WTC11 (cell line): ENCODE data around the gene B9D2. TPM values are rescaled to one million over a fixed set of nuclear protein-coding genes. Genes with fewer than 3 reads are reported as not detected.
A peak's percentile ranks its signal among the peaks of the same experiment; 100 is the strongest.

Experiments used
- ATAC-seq: fragments of 200-7000 bp; cut with Tn5 transposase; 2 replicates; pipeline ENCODE4 v1.10.0; 2021; ENCODE audit warnings: mild to moderate bottlenecking, moderate library complexity
- CTCF ChIA-PET: fragments of 300-600 bp; sonication (Branson Sonifier 250); formaldehyde crosslinking; loops from one replicate; lab custom pipeline; 2021; ENCODE audit warnings: antibody characterized with exemption; lab: Charles Lee
- POLR2A ChIA-PET: fragments of 350-600 bp; sonication (Branson Sonifier 250); formaldehyde crosslinking; loops from one replicate; lab custom pipeline; 2021; ENCODE audit warnings: antibody characterized with exemption; lab: Charles Lee
- DNase-seq: peaks from one replicate; pipeline ENCODE4 v3.0.0; 2021; ENCODE audit warnings: low spot score
- H3K27ac Mint-ChIP-seq: 2 replicates; pipeline ENCODE4 v1.8.0; 2021; ENCODE audit warnings: mixed read lengths
- H3K27me3 Mint-ChIP-seq: 2 replicates; pipeline ENCODE4 v1.8.0; 2021; ENCODE audit warnings: low read depth, mild to moderate bottlenecking, moderate library complexity, mixed read lengths
- H3K36me3 Mint-ChIP-seq: 2 replicates; pipeline ENCODE4 v1.8.0; 2021; ENCODE audit warnings: mixed read lengths
- H3K4me1 Mint-ChIP-seq: 2 replicates; pipeline ENCODE4 v1.8.0; 2022; ENCODE audit warnings: mixed read lengths
- H3K4me3 Mint-ChIP-seq: 2 replicates; pipeline ENCODE4 v1.8.0; 2021; ENCODE audit warnings: mild to moderate bottlenecking, moderate library complexity, mixed read lengths
- H3K9me3 Mint-ChIP-seq: 2 replicates; pipeline ENCODE4 v1.8.0; 2021; ENCODE audit warnings: mixed read lengths
- CREM ChIP-seq: sonication (generic); formaldehyde crosslinking; IDR thresholded peaks from 2 replicates; pipeline ENCODE4 v1.8.1; 2022; ENCODE audit warnings: mild to moderate bottlenecking, missing genetic modification reagents, moderate library complexity
- ETV6 ChIP-seq: sonication (generic); formaldehyde crosslinking; IDR thresholded peaks from 2 replicates; pipeline ENCODE4 v1.8.1; 2022; ENCODE audit warnings: mild to moderate bottlenecking, missing genetic modification reagents
- FOXK1 ChIP-seq: sonication (generic); formaldehyde crosslinking; IDR thresholded peaks from 2 replicates; pipeline ENCODE4 v1.8.0; 2022; ENCODE audit warnings: mild to moderate bottlenecking, moderate library complexity, missing genetic modification reagents
- IRF2 ChIP-seq: sonication (generic); formaldehyde crosslinking; IDR thresholded peaks from 2 replicates; pipeline ENCODE4 v1.8.0; 2022; ENCODE audit warnings: low read depth, missing genetic modification reagents, borderline replicate concordance
- MYBL2 ChIP-seq: sonication (generic); formaldehyde crosslinking; IDR thresholded peaks from 2 replicates; pipeline ENCODE4 v1.8.1; 2023; ENCODE audit warnings: mild to moderate bottlenecking, moderate library complexity, missing genetic modification reagents
- NR3C1 ChIP-seq: sonication (generic); formaldehyde crosslinking; conservative IDR thresholded peaks from 2 replicates; pipeline ENCODE4 v1.8.1; 2023; ENCODE audit warnings: low read depth, mild to moderate bottlenecking, missing genetic modification reagents
- total RNA-seq: library from RNA; stranded (reverse); gene quantifications from 3 replicates; pipeline ENCODE4 v1.2.3, GENCODE V29; 2021
- TF ChIP-seq, protein P1 (sequence below): sonication (generic); formaldehyde crosslinking; IDR thresholded peaks from 2 replicates; pipeline ENCODE4 v1.8.0; 2022; ENCODE audit warnings: mild to moderate bottlenecking, missing genetic modification reagents
- TF ChIP-seq, protein P2 (sequence below): fragments of 250-450 bp; sonication (Bioruptor Pico); IDR thresholded peaks from 2 replicates; pipeline ENCODE4 v1.8.0; 2021; ENCODE audit warnings: mild to moderate bottlenecking
- TF ChIP-seq, protein P3 (sequence below): sonication (generic); formaldehyde crosslinking; IDR thresholded peaks from 2 replicates; pipeline ENCODE4 v1.8.1; 2023; ENCODE audit warnings: mild to moderate bottlenecking, missing genetic modification reagents, borderline replicate concordance
- TF ChIP-seq, protein P4 (sequence below): sonication (generic); formaldehyde crosslinking; IDR thresholded peaks from 2 replicates; pipeline ENCODE4 v1.8.0; 2023; ENCODE audit warnings: missing genetic modification reagents
- TF ChIP-seq, protein P5 (sequence below): sonication (generic); formaldehyde crosslinking; IDR thresholded peaks from 2 replicates; pipeline ENCODE4 v1.8.0; 2022; ENCODE audit warnings: mild to moderate bottlenecking, missing genetic modification reagents

Gene B9D2
- total RNA-seq, 1 experiment from 2014 or later: 4.7 TPM

DNA sequence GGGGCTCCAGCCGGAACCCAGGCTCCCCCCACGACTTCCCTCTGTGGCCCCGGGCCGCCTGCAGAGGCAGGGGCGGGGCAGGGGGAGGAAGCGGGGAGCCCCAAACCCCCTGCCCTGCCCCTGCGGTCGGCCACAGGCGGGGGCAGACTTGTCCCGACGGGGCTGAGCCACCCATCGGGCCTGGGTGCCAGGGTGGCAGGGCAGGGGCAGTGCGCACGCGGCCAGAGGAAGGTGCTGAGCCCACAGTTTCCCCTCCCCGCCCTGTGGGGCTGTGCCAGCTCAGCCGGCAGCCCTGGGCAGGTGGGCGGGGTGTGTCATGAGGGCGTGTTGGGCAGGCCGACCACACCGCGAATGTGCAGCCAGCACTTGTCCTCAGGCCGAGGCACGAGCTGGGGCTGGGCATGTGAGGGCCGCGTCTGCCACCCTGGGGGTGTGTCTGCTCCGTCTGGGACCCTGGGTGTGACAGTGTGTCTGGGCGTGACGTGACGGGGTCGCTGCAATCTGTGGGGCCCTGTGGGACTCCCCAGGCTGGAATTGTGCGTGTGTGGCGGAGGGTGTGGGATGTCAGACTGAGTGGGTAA, 36.3 kb downstream of the B9D2 start:
- CTCF ChIA-PET: interaction anchor here (1.4 to 4.8 kb wide), 6 partner anchors 19 to 426 kb away, joined by 3 to 44 read pairs (median 5); partner anchors contain the start of genes DMAC2 and TGFB1
- ATAC-seq (peak; percentile 9), DNase-seq (peak; percentile 40)
- Mint-ChIP-seq H3K36me3 (no peaks in the 10 kb centered on the region; the same call in 1 of the 2 replicates), H3K4me1 (peaks cover 62% of the 10 kb centered on the region), H3K27me3 (peaks cover 16% of the 10 kb centered on the region), H3K9me3 (no peaks in the 10 kb centered on the region), H3K4me3 (peak overlapping the region; percentile 43), H3K27ac (peak overlapping the region; percentile 46; the same call in 1 of the 2 replicates)
- POLR2A ChIA-PET: interaction anchor here (0.9 kb wide), 1 partner anchor 25 kb away, joined by 4 read pairs; no protein-coding TSS in a partner anchor
- TF ChIP-seq, protein P1, sequence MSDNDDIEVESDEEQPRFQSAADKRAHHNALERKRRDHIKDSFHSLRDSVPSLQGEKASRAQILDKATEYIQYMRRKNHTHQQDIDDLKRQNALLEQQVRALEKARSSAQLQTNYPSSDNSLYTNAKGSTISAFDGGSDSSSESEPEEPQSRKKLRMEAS (CRISPR knock-in tag): peak; percentile 52; the same call in 1 of the 2 replicates
- TF ChIP-seq NR3C1: no peak

DNA sequence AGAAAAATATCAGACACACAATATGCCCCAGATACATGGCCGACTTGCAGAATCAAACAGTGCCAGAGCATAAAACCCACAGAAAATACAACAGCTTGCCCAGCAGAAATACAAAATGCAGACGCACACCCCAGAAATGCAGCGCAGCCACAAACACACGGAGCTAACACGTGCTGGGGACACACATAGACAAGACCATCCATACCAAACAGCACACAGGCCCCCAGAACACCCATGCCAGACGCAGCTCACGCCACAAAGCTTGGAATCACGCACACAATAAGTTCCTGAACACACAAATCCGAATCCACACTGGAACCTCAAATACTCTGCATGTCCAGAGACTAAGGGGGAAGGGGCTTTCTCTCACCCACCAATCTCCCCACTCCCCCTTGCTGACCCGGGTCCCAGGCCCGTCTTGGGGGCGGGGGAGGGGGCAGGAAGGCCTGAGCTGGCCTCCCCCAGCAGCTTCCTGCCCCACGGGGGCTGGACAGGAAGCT, 36.8 kb downstream of the B9D2 start:
- H3K36me3 Mint-ChIP-seq: no peaks in the 10 kb centered on the region; the same call in 1 of the 2 replicates
- H3K4me1 Mint-ChIP-seq: peaks cover 59% of the 10 kb centered on the region
- H3K4me3 Mint-ChIP-seq: peak overlapping the region; percentile 57
- H3K9me3 Mint-ChIP-seq: no peaks in the 10 kb centered on the region
- ChIA-PET POLR2A (interaction anchor here (0.8 to 0.9 kb wide), 2 partner anchors 25 to 45 kb away, joined by 3 to 4 read pairs; no protein-coding TSS in a partner anchor), CTCF (interaction anchor here (1.4 to 4.8 kb wide), 5 partner anchors 18 to 237 kb away, joined by 3 to 44 read pairs (median 5); partner anchors contain the start of genes DMAC2 and TGFB1)
- peaks cover 10% of the 10 kb centered on the region for H3K27me3 Mint-ChIP-seq
- DNase-seq (no peak), ATAC-seq (no peak)
- peak overlapping the region; percentile 11; the same call in 1 of the 2 replicates for H3K27ac Mint-ChIP-seq
- TF ChIP-seq, protein P2, sequence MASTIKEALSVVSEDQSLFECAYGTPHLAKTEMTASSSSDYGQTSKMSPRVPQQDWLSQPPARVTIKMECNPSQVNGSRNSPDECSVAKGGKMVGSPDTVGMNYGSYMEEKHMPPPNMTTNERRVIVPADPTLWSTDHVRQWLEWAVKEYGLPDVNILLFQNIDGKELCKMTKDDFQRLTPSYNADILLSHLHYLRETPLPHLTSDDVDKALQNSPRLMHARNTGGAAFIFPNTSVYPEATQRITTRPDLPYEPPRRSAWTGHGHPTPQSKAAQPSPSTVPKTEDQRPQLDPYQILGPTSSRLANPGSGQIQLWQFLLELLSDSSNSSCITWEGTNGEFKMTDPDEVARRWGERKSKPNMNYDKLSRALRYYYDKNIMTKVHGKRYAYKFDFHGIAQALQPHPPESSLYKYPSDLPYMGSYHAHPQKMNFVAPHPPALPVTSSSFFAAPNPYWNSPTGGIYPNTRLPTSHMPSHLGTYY (CRISPR knock-in tag): no peak
- TF ChIP-seq, protein P3, sequence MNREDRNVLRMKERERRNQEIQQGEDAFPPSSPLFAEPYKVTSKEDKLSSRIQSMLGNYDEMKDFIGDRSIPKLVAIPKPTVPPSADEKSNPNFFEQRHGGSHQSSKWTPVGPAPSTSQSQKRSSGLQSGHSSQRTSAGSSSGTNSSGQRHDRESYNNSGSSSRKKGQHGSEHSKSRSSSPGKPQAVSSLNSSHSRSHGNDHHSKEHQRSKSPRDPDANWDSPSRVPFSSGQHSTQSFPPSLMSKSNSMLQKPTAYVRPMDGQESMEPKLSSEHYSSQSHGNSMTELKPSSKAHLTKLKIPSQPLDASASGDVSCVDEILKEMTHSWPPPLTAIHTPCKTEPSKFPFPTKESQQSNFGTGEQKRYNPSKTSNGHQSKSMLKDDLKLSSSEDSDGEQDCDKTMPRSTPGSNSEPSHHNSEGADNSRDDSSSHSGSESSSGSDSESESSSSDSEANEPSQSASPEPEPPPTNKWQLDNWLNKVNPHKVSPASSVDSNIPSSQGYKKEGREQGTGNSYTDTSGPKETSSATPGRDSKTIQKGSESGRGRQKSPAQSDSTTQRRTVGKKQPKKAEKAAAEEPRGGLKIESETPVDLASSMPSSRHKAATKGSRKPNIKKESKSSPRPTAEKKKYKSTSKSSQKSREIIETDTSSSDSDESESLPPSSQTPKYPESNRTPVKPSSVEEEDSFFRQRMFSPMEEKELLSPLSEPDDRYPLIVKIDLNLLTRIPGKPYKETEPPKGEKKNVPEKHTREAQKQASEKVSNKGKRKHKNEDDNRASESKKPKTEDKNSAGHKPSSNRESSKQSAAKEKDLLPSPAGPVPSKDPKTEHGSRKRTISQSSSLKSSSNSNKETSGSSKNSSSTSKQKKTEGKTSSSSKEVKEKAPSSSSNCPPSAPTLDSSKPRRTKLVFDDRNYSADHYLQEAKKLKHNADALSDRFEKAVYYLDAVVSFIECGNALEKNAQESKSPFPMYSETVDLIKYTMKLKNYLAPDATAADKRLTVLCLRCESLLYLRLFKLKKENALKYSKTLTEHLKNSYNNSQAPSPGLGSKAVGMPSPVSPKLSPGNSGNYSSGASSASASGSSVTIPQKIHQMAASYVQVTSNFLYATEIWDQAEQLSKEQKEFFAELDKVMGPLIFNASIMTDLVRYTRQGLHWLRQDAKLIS (CRISPR knock-in tag): no peak
- TF ChIP-seq MYBL2 (CRISPR knock-in tag): no peak
- TF ChIP-seq, protein P4, sequence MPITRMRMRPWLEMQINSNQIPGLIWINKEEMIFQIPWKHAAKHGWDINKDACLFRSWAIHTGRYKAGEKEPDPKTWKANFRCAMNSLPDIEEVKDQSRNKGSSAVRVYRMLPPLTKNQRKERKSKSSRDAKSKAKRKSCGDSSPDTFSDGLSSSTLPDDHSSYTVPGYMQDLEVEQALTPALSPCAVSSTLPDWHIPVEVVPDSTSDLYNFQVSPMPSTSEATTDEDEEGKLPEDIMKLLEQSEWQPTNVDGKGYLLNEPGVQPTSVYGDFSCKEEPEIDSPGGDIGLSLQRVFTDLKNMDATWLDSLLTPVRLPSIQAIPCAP (CRISPR knock-in tag): no peak
- TF ChIP-seq FOXK1 (CRISPR knock-in tag): no peak
- TF ChIP-seq CREM (CRISPR knock-in tag): no peak
- no peak for TF ChIP-seq ETV6 (CRISPR knock-in tag)
- TF ChIP-seq IRF2 (CRISPR knock-in tag): no peak
- TF ChIP-seq, protein P5, sequence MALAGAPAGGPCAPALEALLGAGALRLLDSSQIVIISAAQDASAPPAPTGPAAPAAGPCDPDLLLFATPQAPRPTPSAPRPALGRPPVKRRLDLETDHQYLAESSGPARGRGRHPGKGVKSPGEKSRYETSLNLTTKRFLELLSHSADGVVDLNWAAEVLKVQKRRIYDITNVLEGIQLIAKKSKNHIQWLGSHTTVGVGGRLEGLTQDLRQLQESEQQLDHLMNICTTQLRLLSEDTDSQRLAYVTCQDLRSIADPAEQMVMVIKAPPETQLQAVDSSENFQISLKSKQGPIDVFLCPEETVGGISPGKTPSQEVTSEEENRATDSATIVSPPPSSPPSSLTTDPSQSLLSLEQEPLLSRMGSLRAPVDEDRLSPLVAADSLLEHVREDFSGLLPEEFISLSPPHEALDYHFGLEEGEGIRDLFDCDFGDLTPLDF (CRISPR knock-in tag): no peak
- TF ChIP-seq, all 79 proteins: peak for 0
